ENCODE data around the gene FZD7.

FZD7 gene

DNA sequence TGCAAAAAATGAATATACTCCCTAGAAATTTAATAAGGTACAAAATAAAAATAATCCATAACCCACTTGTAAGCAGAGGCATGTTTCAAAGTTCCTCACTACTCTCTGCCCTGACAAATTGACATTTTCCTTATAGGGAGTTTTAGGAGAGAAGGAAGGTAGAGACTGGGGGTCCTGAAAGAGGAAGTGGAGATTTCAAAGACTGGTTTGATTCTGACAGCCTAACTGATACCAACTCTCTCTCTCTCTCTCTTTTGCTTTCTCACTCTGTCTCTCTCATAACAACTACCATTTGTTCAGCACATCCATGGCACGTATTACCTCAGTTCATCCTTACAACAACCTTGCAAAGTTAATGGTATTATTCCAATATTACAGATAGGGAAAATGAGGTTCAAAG is 18.6 kb downstream of the FZD7 start:
- TF ChIP-seq, protein P1, sequence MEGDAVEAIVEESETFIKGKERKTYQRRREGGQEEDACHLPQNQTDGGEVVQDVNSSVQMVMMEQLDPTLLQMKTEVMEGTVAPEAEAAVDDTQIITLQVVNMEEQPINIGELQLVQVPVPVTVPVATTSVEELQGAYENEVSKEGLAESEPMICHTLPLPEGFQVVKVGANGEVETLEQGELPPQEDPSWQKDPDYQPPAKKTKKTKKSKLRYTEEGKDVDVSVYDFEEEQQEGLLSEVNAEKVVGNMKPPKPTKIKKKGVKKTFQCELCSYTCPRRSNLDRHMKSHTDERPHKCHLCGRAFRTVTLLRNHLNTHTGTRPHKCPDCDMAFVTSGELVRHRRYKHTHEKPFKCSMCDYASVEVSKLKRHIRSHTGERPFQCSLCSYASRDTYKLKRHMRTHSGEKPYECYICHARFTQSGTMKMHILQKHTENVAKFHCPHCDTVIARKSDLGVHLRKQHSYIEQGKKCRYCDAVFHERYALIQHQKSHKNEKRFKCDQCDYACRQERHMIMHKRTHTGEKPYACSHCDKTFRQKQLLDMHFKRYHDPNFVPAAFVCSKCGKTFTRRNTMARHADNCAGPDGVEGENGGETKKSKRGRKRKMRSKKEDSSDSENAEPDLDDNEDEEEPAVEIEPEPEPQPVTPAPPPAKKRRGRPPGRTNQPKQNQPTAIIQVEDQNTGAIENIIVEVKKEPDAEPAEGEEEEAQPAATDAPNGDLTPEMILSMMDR (IDR thresholded peaks at IDR 0.05; ENCODE audit: low read length, missing control alignments): no peak
- H3K4me3 ChIP-seq (replicated peaks; ENCODE audit: low read depth, low read length): no peak overlapping the region
- no peak for DNase-seq (ENCODE audit: low read depth)

DNA sequence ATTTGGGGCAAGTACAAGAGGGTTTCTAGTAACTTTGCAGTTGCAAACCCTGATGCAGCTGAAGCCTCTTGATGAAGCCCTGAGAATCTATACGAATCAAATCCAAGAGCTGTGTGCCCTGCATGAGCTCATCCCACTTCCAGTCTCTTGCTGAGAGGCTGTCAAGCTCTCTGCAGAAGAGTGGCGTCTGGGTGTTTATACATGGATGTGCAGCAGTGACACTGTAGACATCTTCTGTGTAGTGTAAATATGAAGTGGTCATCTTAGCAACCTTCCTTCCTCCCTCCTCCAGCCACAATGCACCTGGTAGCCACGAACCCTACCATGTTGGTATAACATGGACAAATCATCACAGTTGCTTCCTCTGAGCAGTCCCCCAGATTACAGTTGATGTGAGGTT is 21.0 kb downstream of the FZD7 start:
- no peak overlapping the region for H3K4me3 ChIP-seq (replicated peaks; ENCODE audit: low read depth, low read length)
- TF ChIP-seq, protein P1 (IDR thresholded peaks at IDR 0.05; ENCODE audit: low read length, missing control alignments): no peak
- no peak for DNase-seq (ENCODE audit: low read depth)

DNA sequence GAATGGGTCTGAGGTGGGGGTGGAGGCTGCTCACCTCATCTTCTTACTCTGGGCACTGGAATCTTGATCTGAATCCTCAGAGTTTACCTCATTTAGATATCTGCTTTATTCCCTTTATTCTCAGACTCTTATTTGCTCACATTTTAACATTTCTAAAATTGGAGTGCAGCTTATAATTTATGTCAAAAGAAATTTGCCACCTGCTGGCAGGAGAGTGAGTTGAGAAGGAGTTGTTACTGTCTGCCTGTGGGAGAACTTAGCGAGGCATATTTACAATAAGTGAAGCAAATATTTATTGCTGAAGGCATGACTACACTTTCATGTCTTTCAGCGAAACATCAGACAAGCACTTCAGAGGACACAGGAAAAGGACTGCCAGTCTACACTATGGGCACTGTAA is 23.0 kb downstream of the FZD7 start:
- no peak overlapping the region for H3K4me3 ChIP-seq (replicated peaks; ENCODE audit: low read depth, low read length)
- peak; percentile 19 for DNase-seq (ENCODE audit: low read depth)
- TF ChIP-seq, protein P1 (IDR thresholded peaks at IDR 0.05; ENCODE audit: low read length, missing control alignments): peak; percentile 27

DNA sequence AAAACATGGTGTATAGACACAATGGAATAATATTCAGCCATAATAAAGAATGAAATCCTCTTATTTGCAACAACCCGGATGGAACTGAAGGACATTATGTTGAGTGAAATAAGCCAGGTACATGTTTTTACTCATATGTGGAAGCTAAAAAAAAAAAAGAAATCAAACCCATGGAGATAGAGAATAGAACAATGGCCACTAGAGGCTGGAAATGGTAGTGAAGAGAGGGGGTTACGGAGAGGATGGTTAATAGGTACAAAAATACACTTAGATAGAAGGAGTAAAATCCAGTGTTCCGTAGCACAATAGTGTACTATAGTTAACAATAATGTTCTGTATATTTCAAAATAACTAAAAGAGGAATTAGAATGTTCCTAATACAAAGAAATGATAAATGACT is 26.6 kb downstream of the FZD7 start:
- TF ChIP-seq, protein P1 (IDR thresholded peaks at IDR 0.05; ENCODE audit: low read length, missing control alignments): peak; percentile 35
- H3K4me3 ChIP-seq (replicated peaks; ENCODE audit: low read depth, low read length): no peak overlapping the region
- DNase-seq (ENCODE audit: low read depth): no peak

DNA sequence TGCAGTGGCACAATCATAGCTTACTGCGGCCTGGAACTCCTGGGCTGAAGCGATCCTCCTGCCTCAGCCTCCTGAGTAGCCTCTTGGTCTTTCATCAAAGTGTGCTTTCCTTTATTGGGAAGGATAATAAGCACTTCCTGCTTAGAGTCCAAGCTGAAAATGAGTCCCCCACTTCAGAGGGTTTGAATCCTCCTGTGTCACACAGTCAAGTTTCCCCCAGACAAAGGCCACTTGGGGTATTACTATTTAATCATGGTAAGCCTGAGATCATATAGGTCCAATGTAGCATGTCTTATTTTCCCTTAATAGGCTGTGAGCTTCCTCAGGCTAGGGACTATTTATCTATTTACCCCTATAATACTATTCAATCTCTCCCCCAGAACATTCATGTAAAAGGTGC is 28.0 kb downstream of the FZD7 start:
- DNase-seq (ENCODE audit: low read depth): no peak
- TF ChIP-seq, protein P1 (IDR thresholded peaks at IDR 0.05; ENCODE audit: low read length, missing control alignments): no peak
- H3K4me3 ChIP-seq (replicated peaks; ENCODE audit: low read depth, low read length): no peak overlapping the region

DNA sequence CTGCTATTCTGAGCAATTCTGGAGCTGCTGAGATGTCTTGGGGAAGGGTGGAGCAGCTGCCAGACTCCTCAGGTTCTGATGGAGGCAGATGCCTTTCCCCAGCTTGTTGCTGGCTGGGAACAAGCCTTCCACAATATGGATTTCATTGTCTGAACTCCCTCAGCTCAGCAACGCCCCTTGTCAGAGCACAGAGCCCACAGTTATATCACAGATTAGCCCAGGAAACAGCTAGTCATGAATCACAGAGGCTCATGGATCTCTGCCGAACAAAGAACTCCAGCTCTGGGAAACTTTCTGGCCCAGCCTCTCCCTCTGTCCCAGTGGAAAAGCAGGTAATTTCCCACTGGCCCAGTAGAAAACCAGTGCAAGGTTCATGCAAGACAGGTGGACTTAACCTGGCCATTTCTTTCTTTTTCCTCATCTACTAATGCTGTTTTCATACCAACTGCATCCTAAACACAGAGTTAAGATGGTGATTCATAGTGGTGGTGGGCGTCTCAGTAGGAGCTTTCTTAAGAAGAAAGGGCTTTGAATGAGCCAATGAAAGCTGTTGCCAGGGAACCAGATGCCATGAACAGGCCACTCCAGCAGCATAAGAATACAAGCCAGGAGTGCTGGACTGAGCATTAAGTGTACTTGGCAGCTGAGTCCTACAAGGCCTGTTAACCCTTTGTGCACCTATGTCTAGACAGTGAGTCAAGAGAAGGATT is 30.7 kb downstream of the FZD7 start:
- peak; percentile 82 for DNase-seq (ENCODE audit: low read depth)
- H3K4me3 ChIP-seq (replicated peaks; ENCODE audit: low read depth, low read length): no peak overlapping the region
- TF ChIP-seq, protein P1 (IDR thresholded peaks at IDR 0.05; ENCODE audit: low read length, missing control alignments): no peak

DNA sequence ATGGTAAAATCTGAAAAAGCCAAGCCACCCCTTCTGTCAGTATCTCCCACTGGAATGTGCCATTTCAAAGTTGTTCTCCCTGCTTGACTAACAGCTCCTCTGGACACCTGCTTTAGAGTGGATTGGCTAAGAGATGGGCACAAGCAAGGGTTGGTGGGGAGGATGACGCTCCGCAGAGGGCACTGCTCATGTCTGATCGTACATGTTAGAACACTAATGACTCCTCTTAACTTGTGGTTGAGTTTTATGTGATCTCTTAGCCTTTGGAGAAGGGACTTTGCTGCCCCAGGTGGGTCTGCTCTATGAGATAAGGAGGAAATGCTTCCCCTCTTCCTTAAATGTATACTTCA is 31.2 kb downstream of the FZD7 start:
- no peak for DNase-seq (ENCODE audit: low read depth)
- TF ChIP-seq, protein P1 (IDR thresholded peaks at IDR 0.05; ENCODE audit: low read length, missing control alignments): no peak
- no peak overlapping the region for H3K4me3 ChIP-seq (replicated peaks; ENCODE audit: low read depth, low read length)
